ENCODE measurements around the gene SHC2. TPM values are rescaled to one million over a fixed set of nuclear protein-coding genes. Genes with fewer than 3 reads are reported as not detected.
"Not testable (repeated sequence)": the region's sequence is repeated elsewhere in the genome, so short reads cannot be mapped to it uniquely, and the experiment has no call there.

The SHC2 gene
- polyA plus RNA-seq, 1 donor (not counting 4 experiments of a cell fraction or from before 2014, with no cell fraction given) = 2.5 TPM

DNA sequence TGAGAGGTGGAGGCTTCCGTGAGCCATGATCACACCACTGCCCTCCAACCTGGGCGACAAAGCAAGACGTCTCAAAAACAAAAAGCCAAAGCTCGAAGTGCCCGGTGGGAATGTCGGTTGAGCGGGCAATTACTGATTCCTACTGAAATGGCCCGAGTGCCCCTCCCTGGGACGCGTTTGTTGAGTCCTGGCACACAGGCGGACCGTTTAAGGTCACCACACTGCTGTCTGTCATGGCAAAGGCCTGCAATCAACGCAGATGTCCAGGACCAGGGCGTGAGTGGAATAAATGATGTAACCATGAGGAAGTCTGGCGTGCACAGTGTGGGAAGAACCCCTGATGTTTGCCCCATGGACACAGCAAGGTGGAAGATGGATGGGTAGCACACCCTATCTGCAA lies 32.7 kb downstream of the SHC2 start:
- Histone ChIP-seq H3K4me3 (ENCODE audit: control insufficient read depth in 2 of 3, extremely low read depth in 1 of 3, insufficient read depth in 2 of 3, low read depth in 1 of 3, low read length in 3 of 3) (no peak overlapping the region), H3K27me3 (ENCODE audit: control insufficient read depth, extremely low read depth, insufficient read depth, low read length) (no peaks in the 10 kb centered on the region), H3K36me3 (ENCODE audit: control insufficient read depth in 2 of 2, extremely low read depth in 1 of 2, insufficient read depth in 2 of 2, low read length in 2 of 2) (no peaks in the 10 kb centered on the region), H2AFZ (ENCODE audit: control insufficient read depth, low read length) (no peak overlapping the region), H3K9ac (ENCODE audit: control insufficient read depth, extremely low read depth, insufficient read depth, low read length) (no peak overlapping the region), H3K4me2 (ENCODE audit: control insufficient read depth, extremely low read depth, insufficient read depth, low read depth, low read length) (no peak overlapping the region), H3K9me1 (ENCODE audit: control insufficient read depth, extremely low read depth, insufficient read depth, low read length) (no peaks in the 10 kb centered on the region), H3K79me2 (ENCODE audit: control insufficient read depth, insufficient read depth, low read length) (no peaks in the 10 kb centered on the region), H3K9me3 (ENCODE audit: control insufficient read depth, low read depth, low read length) (no peaks in the 10 kb centered on the region), H4K20me1 (ENCODE audit: control insufficient read depth, extremely low read depth, insufficient read depth, low read length) (no peaks in the 10 kb centered on the region), H3K27ac (ENCODE audit: control insufficient read depth, insufficient read depth, low read length) (no peak overlapping the region), H3K4me1 (ENCODE audit: control insufficient read depth, extremely low read depth, insufficient read depth, low read length) (no peaks in the 10 kb centered on the region)
- dilution Hi-C loops (cut with MboI; ENCODE audit: extremely low pct_ligation_motif_present, low sequenced_read_pairs) = no loop called here
- TF ChIP-seq, protein P1, sequence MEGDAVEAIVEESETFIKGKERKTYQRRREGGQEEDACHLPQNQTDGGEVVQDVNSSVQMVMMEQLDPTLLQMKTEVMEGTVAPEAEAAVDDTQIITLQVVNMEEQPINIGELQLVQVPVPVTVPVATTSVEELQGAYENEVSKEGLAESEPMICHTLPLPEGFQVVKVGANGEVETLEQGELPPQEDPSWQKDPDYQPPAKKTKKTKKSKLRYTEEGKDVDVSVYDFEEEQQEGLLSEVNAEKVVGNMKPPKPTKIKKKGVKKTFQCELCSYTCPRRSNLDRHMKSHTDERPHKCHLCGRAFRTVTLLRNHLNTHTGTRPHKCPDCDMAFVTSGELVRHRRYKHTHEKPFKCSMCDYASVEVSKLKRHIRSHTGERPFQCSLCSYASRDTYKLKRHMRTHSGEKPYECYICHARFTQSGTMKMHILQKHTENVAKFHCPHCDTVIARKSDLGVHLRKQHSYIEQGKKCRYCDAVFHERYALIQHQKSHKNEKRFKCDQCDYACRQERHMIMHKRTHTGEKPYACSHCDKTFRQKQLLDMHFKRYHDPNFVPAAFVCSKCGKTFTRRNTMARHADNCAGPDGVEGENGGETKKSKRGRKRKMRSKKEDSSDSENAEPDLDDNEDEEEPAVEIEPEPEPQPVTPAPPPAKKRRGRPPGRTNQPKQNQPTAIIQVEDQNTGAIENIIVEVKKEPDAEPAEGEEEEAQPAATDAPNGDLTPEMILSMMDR (optimal IDR thresholded peaks at IDR 0.05 in 1 of 3, IDR thresholded peaks at IDR 0.05 in 1 of 3, conservative IDR thresholded peaks at IDR 0.05 in 1 of 3; ENCODE audit: extremely low read depth in 1 of 3, insufficient read depth in 2 of 3, low read length in 3 of 3) = no peak
- TF ChIP-seq EZH2 (IDR thresholded peaks at IDR 0.05; ENCODE audit: low read length) = no peak
- no peak for DNase-seq (ENCODE audit: low read depth, low spot score)
- no peak for FAIRE-seq

DNA sequence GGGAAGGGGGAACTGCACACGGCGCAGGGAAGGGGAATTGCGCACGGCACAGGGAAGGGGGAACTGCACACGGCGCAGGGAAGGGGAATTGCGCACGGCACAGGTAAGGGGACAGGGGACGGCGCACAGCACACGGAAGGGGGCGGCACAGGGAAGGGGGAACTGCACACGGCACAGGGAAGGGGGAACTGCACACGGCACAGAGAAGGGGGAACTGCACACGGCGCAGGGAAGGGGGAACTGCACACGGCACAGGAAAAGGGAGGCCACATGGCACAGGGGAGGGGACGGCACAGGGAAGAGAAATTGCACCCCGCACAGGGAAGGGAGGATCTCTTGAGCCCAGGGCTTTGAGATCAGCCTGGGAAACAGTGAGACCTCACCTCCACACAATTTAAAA lies 33.2 kb downstream of the SHC2 start:
- H4K20me1 ChIP-seq (ENCODE audit: control insufficient read depth, extremely low read depth, insufficient read depth, low read length); H2AFZ ChIP-seq (ENCODE audit: control insufficient read depth, low read length); DNase-seq (ENCODE audit: low read depth, low spot score); H3K9me3 ChIP-seq (ENCODE audit: control insufficient read depth, low read depth, low read length); H3K9me1 ChIP-seq (ENCODE audit: control insufficient read depth, extremely low read depth, insufficient read depth, low read length); H3K79me2 ChIP-seq (ENCODE audit: control insufficient read depth, insufficient read depth, low read length); H3K4me1 ChIP-seq (ENCODE audit: control insufficient read depth, extremely low read depth, insufficient read depth, low read length); H3K4me2 ChIP-seq (ENCODE audit: control insufficient read depth, extremely low read depth, insufficient read depth, low read depth, low read length); H3K36me3 ChIP-seq (ENCODE audit: control insufficient read depth in 2 of 2, extremely low read depth in 1 of 2, insufficient read depth in 2 of 2, low read length in 2 of 2); H3K27me3 ChIP-seq (ENCODE audit: control insufficient read depth, extremely low read depth, insufficient read depth, low read length); dilution Hi-C loops (cut with MboI; ENCODE audit: extremely low pct_ligation_motif_present, low sequenced_read_pairs); FAIRE-seq; H3K4me3 ChIP-seq (ENCODE audit: control insufficient read depth in 2 of 3, extremely low read depth in 1 of 3, insufficient read depth in 2 of 3, low read depth in 1 of 3, low read length in 3 of 3); H3K9ac ChIP-seq (ENCODE audit: control insufficient read depth, extremely low read depth, insufficient read depth, low read length); H3K27ac ChIP-seq (ENCODE audit: control insufficient read depth, insufficient read depth, low read length): not testable (repeated sequence)

DNA sequence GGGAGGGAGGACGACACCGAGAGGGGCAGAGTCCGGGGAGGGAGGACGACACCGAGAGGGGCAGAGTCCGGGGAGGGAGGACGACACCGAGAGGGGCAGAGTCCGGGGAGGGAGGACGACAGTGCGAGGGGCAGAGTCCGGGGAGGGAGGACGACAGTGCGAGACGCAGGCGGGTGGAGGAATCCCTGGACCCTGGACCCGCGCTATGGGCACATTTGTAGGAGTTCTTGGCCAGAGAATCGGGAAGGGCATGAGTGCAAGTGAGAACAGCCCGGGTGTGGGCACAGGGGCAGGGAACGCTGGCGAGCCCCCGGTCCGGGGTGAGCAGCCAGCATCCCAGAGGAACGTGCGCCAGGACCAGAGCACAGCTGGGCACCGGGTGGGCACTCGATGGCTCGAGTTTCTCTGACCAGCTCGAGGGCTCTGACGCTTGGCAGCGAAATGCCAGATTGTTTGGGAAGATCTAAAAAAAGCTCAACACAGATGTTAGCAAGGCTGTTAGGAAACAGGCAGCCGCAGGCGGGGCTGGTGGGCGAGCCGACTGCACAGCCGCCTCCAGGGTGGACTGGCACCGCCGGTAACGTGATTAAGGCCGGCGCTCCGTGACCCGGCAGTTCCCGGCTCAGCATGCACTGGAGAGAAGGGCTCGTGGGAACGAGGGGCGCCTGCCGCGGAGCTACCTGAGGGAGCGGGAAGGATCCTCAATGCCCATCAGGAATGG lies 33.9 kb downstream of the SHC2 start:
- FAIRE-seq (no peak), DNase-seq (ENCODE audit: low read depth, low spot score) (no peak)
- Histone ChIP-seq H3K9ac (ENCODE audit: control insufficient read depth, extremely low read depth, insufficient read depth, low read length) (no peak overlapping the region), H3K4me1 (ENCODE audit: control insufficient read depth, extremely low read depth, insufficient read depth, low read length) (no peaks in the 10 kb centered on the region), H4K20me1 (ENCODE audit: control insufficient read depth, extremely low read depth, insufficient read depth, low read length) (no peaks in the 10 kb centered on the region), H3K79me2 (ENCODE audit: control insufficient read depth, insufficient read depth, low read length) (no peaks in the 10 kb centered on the region), H2AFZ (ENCODE audit: control insufficient read depth, low read length) (no peak overlapping the region), H3K9me1 (ENCODE audit: control insufficient read depth, extremely low read depth, insufficient read depth, low read length) (no peaks in the 10 kb centered on the region), H3K4me3 (ENCODE audit: control insufficient read depth in 2 of 3, extremely low read depth in 1 of 3, insufficient read depth in 2 of 3, low read depth in 1 of 3, low read length in 3 of 3) (no peak overlapping the region), H3K4me2 (ENCODE audit: control insufficient read depth, extremely low read depth, insufficient read depth, low read depth, low read length) (no peak overlapping the region), H3K36me3 (ENCODE audit: control insufficient read depth in 2 of 2, extremely low read depth in 1 of 2, insufficient read depth in 2 of 2, low read length in 2 of 2) (no peaks in the 10 kb centered on the region), H3K27me3 (ENCODE audit: control insufficient read depth, extremely low read depth, insufficient read depth, low read length) (no peaks in the 10 kb centered on the region), H3K9me3 (ENCODE audit: control insufficient read depth, low read depth, low read length) (no peaks in the 10 kb centered on the region), H3K27ac (ENCODE audit: control insufficient read depth, insufficient read depth, low read length) (no peak overlapping the region)
- dilution Hi-C loops (cut with MboI; ENCODE audit: extremely low pct_ligation_motif_present, low sequenced_read_pairs) = no loop called here
- TF ChIP-seq EZH2 (IDR thresholded peaks at IDR 0.05; ENCODE audit: low read length) = no peak
- TF ChIP-seq, protein P1 (optimal IDR thresholded peaks at IDR 0.05 in 1 of 3, IDR thresholded peaks at IDR 0.05 in 1 of 3, conservative IDR thresholded peaks at IDR 0.05 in 1 of 3; ENCODE audit: extremely low read depth in 1 of 3, insufficient read depth in 2 of 3, low read length in 3 of 3) = no peak
